ENCODE data around the gene GALNT11. TPM values are rescaled to one million over a fixed set of nuclear protein-coding genes. Genes with fewer than 3 reads are reported as not detected.

GALNT11 gene
- polyA plus RNA-seq, 1 donor (not counting 4 experiments of a cell fraction or from before 2014, with no cell fraction given) = 42.3 TPM

- no peak overlapping the region for H3K4me2 ChIP-seq (ENCODE audit: control insufficient read depth, extremely low read depth, insufficient read depth, low read depth, low read length)
- no peak overlapping the region for H2AFZ ChIP-seq (ENCODE audit: control insufficient read depth, low read length)
- no peak overlapping the region for H3K4me3 ChIP-seq (ENCODE audit: control insufficient read depth in 2 of 3, extremely low read depth in 1 of 3, insufficient read depth in 2 of 3, low read depth in 1 of 3, low read length in 3 of 3)
- peaks cover 2 to 28% of the 10 kb centered on the region in 2 experiments for H3K36me3 ChIP-seq (ENCODE audit: control insufficient read depth in 2 of 2, extremely low read depth in 1 of 2, insufficient read depth in 2 of 2, low read length in 2 of 2)
- no peaks in the 10 kb centered on the region for H3K27me3 ChIP-seq (ENCODE audit: control insufficient read depth, extremely low read depth, insufficient read depth, low read length)
- H3K27ac ChIP-seq (ENCODE audit: control insufficient read depth, insufficient read depth, low read length) = no peak overlapping the region
- H3K79me2 ChIP-seq (ENCODE audit: control insufficient read depth, insufficient read depth, low read length) = no peaks in the 10 kb centered on the region
- FAIRE-seq (no peak), DNase-seq (ENCODE audit: low read depth, low spot score) (no peak)
- H3K4me1 ChIP-seq (ENCODE audit: control insufficient read depth, extremely low read depth, insufficient read depth, low read length) = no peaks in the 10 kb centered on the region
- no peaks in the 10 kb centered on the region for H3K9me1 ChIP-seq (ENCODE audit: control insufficient read depth, extremely low read depth, insufficient read depth, low read length)
- no peak overlapping the region for H3K9ac ChIP-seq (ENCODE audit: control insufficient read depth, extremely low read depth, insufficient read depth, low read length)
- no peaks in the 10 kb centered on the region for H4K20me1 ChIP-seq (ENCODE audit: control insufficient read depth, extremely low read depth, insufficient read depth, low read length)
- TF ChIP-seq CTCF (optimal IDR thresholded peaks at IDR 0.05 in 1 of 3, IDR thresholded peaks at IDR 0.05 in 1 of 3, conservative IDR thresholded peaks at IDR 0.05 in 1 of 3; ENCODE audit: extremely low read depth in 1 of 3, insufficient read depth in 2 of 3, low read length in 3 of 3) (no peak), EZH2 (IDR thresholded peaks at IDR 0.05; ENCODE audit: low read length) (no peak)
- dilution Hi-C loops (cut with MboI; ENCODE audit: extremely low pct_ligation_motif_present, low sequenced_read_pairs) = no loop called here
- H3K9me3 ChIP-seq (ENCODE audit: control insufficient read depth, low read depth, low read length) = no peaks in the 10 kb centered on the region
Measured at GRCh38 chr7:152130658-152131590, 105.5 kb downstream of the GALNT11 start.

- Histone ChIP-seq H3K27ac (ENCODE audit: control insufficient read depth, insufficient read depth, low read length) (no peak overlapping the region), H4K20me1 (ENCODE audit: control insufficient read depth, extremely low read depth, insufficient read depth, low read length) (no peaks in the 10 kb centered on the region), H2AFZ (ENCODE audit: control insufficient read depth, low read length) (no peak overlapping the region), H3K9ac (ENCODE audit: control insufficient read depth, extremely low read depth, insufficient read depth, low read length) (no peak overlapping the region), H3K36me3 (ENCODE audit: control insufficient read depth in 2 of 2, extremely low read depth in 1 of 2, insufficient read depth in 2 of 2, low read length in 2 of 2) (peaks cover 2 to 27% of the 10 kb centered on the region in 2 experiments), H3K9me3 (ENCODE audit: control insufficient read depth, low read depth, low read length) (no peaks in the 10 kb centered on the region), H3K4me1 (ENCODE audit: control insufficient read depth, extremely low read depth, insufficient read depth, low read length) (no peaks in the 10 kb centered on the region), H3K4me3 (ENCODE audit: control insufficient read depth in 2 of 3, extremely low read depth in 1 of 3, insufficient read depth in 2 of 3, low read depth in 1 of 3, low read length in 3 of 3) (no peak overlapping the region), H3K79me2 (ENCODE audit: control insufficient read depth, insufficient read depth, low read length) (no peaks in the 10 kb centered on the region), H3K27me3 (ENCODE audit: control insufficient read depth, extremely low read depth, insufficient read depth, low read length) (no peaks in the 10 kb centered on the region), H3K4me2 (ENCODE audit: control insufficient read depth, extremely low read depth, insufficient read depth, low read depth, low read length) (no peak overlapping the region), H3K9me1 (ENCODE audit: control insufficient read depth, extremely low read depth, insufficient read depth, low read length) (no peaks in the 10 kb centered on the region)
- DNase-seq (ENCODE audit: low read depth, low spot score) (no peak), FAIRE-seq (no peak)
- no peak for TF ChIP-seq CTCF (optimal IDR thresholded peaks at IDR 0.05 in 1 of 3, IDR thresholded peaks at IDR 0.05 in 1 of 3, conservative IDR thresholded peaks at IDR 0.05 in 1 of 3; ENCODE audit: extremely low read depth in 1 of 3, insufficient read depth in 2 of 3, low read length in 3 of 3)
- no peak for TF ChIP-seq EZH2 (IDR thresholded peaks at IDR 0.05; ENCODE audit: low read length)
- dilution Hi-C loops (cut with MboI; ENCODE audit: extremely low pct_ligation_motif_present, low sequenced_read_pairs) = no loop called here
Measured at GRCh38 chr7:152131981-152132494, 106.6 kb downstream of the GALNT11 start.
